Chondrocyte (in vitro differentiated cells): ENCODE measurements around the gene MPZL1. TPM values are rescaled to one million over a fixed set of nuclear protein-coding genes. Genes with fewer than 3 reads are reported as not detected.

ENCODE experiments used
- DNase-seq: peaks from one replicate; pipeline ENCODE4 v3.0.0; 2021; ENCODE audit warnings: mixed read lengths, low spot score
- H3K27ac Mint-ChIP-seq: one replicate; pipeline ENCODE4 v1.8.0; 2021; ENCODE audit warnings: mild to moderate bottlenecking, moderate library complexity, mixed read lengths; ENCODE audit not compliant: unreplicated experiment
- H3K27me3 Mint-ChIP-seq: 2 replicates; pipeline ENCODE4 v1.8.0; 2021; ENCODE audit warnings: low read depth, mixed read lengths
- H3K36me3 Mint-ChIP-seq: 2 replicates; pipeline ENCODE4 v1.8.0; 2021; ENCODE audit warnings: low read depth, mixed read lengths
- H3K4me1 Mint-ChIP-seq: 2 replicates; pipeline ENCODE4 v1.8.0; 2021; ENCODE audit warnings: low read depth, mild to moderate bottlenecking, mixed read lengths
- H3K4me3 Mint-ChIP-seq: one replicate; pipeline ENCODE4 v1.8.0; 2021; ENCODE audit warnings: mild to moderate bottlenecking, moderate library complexity, mixed read lengths; ENCODE audit not compliant: unreplicated experiment
- H3K9me3 Mint-ChIP-seq: 2 replicates; pipeline ENCODE4 v1.8.0; 2021; ENCODE audit warnings: low read depth, mixed read lengths
- total RNA-seq: library from RNA; stranded (reverse); gene quantifications from 3 replicates; pipeline ENCODE4 v1.2.1, GENCODE V29; 2021
- TF ChIP-seq, protein P1 (sequence below): fragments of 200-600 bp; sonication (generic); IDR thresholded peaks from 2 replicates; pipeline ENCODE4 v1.5.0; 2021; ENCODE audit warnings: antibody characterized with exemption, mild to moderate bottlenecking, moderate library complexity

MPZL1 gene
- total RNA-seq, 1 donor from 2014 or later: 198 TPM

DNA sequence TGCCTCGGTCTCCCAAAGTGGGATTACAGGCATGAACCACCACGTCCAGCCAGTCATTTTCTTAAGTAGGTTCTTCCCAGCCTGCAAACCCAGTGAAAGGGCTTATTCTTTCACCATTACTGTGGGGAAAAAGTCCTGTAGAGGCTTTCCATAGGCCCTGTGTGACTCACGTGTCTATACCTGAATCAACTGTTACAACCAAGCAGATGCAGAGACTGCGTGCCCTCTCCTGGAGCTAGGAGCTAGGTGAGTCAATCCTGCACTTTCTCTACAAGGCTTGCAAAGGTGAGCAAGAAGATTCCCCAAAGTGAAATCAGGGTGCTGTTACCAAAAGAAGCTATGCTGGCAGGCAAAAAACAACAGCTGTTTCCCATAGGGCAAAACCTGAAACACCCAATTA, 13.8 kb upstream of the MPZL1 start:
- peaks cover under 1% of the 10 kb centered on the region for H3K27me3 Mint-ChIP-seq
- H3K4me3 Mint-ChIP-seq: no peak overlapping the region
- DNase-seq: no peak
- H3K4me1 Mint-ChIP-seq: peaks cover 27% of the 10 kb centered on the region
- H3K36me3 Mint-ChIP-seq: no peaks in the 10 kb centered on the region
- H3K9me3 Mint-ChIP-seq: no peaks in the 10 kb centered on the region
- H3K27ac Mint-ChIP-seq: no peak overlapping the region
- TF ChIP-seq, protein P1, sequence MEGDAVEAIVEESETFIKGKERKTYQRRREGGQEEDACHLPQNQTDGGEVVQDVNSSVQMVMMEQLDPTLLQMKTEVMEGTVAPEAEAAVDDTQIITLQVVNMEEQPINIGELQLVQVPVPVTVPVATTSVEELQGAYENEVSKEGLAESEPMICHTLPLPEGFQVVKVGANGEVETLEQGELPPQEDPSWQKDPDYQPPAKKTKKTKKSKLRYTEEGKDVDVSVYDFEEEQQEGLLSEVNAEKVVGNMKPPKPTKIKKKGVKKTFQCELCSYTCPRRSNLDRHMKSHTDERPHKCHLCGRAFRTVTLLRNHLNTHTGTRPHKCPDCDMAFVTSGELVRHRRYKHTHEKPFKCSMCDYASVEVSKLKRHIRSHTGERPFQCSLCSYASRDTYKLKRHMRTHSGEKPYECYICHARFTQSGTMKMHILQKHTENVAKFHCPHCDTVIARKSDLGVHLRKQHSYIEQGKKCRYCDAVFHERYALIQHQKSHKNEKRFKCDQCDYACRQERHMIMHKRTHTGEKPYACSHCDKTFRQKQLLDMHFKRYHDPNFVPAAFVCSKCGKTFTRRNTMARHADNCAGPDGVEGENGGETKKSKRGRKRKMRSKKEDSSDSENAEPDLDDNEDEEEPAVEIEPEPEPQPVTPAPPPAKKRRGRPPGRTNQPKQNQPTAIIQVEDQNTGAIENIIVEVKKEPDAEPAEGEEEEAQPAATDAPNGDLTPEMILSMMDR: no peak

DNA sequence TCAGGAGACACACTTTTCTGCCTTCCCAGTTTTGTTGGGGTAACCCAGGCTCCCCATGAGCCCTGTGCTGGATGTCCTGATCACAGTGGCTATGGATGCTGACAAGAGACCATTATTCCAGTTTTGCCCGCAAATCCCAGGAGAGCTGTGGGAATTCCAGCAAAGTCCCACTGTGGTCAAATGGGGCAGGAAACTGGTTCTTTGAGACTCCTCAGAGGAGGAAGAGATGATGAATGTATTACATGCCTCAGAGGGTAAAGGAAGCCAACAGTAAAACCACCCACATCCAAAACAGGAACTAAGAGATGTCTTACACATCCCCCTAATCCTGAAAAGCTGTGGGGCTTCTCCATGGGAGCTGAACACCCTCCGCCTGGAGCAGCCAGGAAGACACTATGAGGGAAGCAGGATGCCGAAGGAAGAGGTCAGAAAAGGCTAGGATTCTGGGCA, 12.8 kb upstream of the MPZL1 start:
- peaks cover 35% of the 10 kb centered on the region for H3K4me1 Mint-ChIP-seq
- TF ChIP-seq, protein P1: no peak
- no peak for DNase-seq
- H3K27ac Mint-ChIP-seq: no peak overlapping the region
- no peak overlapping the region for H3K4me3 Mint-ChIP-seq
- H3K9me3 Mint-ChIP-seq: no peaks in the 10 kb centered on the region
- H3K36me3 Mint-ChIP-seq: no peaks in the 10 kb centered on the region
- no peaks in the 10 kb centered on the region for H3K27me3 Mint-ChIP-seq

- H3K27ac Mint-ChIP-seq: no peak overlapping the region
- DNase-seq: no peak
- peaks cover 28% of the 10 kb centered on the region for H3K4me1 Mint-ChIP-seq
- TF ChIP-seq, protein P1: no peak
- H3K4me3 Mint-ChIP-seq: no peak overlapping the region
- H3K36me3 Mint-ChIP-seq: no peaks in the 10 kb centered on the region
- H3K9me3 Mint-ChIP-seq: no peaks in the 10 kb centered on the region
- no peaks in the 10 kb centered on the region for H3K27me3 Mint-ChIP-seq
Observed at GRCh38 chr1:167710836-167711235, 10.9 kb upstream of the MPZL1 start.

DNA sequence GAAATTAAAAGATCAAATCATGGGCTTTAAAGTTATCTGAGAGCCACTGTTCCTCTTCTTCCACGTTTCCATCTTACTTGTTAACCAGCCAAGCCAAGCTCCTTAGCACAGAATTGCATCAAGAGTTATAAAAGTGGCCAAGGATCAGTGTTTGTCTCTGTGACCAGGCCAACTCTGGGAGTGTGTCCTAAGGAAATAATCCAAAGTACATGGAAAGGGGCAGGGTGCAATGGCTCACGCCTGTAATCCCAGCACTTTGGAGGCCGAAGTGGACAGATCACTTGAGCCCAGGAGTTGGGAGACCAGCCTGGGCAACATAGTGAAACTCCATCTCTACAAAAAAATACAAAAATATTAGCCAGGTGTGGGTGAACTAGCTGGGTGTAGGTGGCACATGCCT, 10.0 kb upstream of the MPZL1 start:
- Mint-ChIP-seq H3K4me1 (peaks cover 19% of the 10 kb centered on the region), H3K27me3 (no peaks in the 10 kb centered on the region), H3K4me3 (no peak overlapping the region), H3K9me3 (no peaks in the 10 kb centered on the region), H3K27ac (no peak overlapping the region), H3K36me3 (no peaks in the 10 kb centered on the region)
- TF ChIP-seq, protein P1: no peak
- DNase-seq: no peak

GRCh38 chr1:167713330-167714081, 8.3 kb upstream of the MPZL1 start:
- no peak for DNase-seq
- peak overlapping the region; percentile 79 for H3K27ac Mint-ChIP-seq

More at GRCh38 chr1:167713330-167714081, 8.3 kb upstream of the MPZL1 start:
- no peaks in the 10 kb centered on the region for H3K36me3 Mint-ChIP-seq
- peaks cover 16% of the 10 kb centered on the region for H3K4me1 Mint-ChIP-seq
- H3K27me3 Mint-ChIP-seq: no peaks in the 10 kb centered on the region
- H3K9me3 Mint-ChIP-seq: no peaks in the 10 kb centered on the region
- TF ChIP-seq, protein P1: no peak
- peak overlapping the region; percentile 85 for H3K4me3 Mint-ChIP-seq
